ENCODE results near the gene MTHFD1L.
"Not testable (repeated sequence)": the region's sequence is repeated elsewhere in the genome, so short reads cannot be mapped to it uniquely, and the experiment has no call there.

Gene MTHFD1L

DNA sequence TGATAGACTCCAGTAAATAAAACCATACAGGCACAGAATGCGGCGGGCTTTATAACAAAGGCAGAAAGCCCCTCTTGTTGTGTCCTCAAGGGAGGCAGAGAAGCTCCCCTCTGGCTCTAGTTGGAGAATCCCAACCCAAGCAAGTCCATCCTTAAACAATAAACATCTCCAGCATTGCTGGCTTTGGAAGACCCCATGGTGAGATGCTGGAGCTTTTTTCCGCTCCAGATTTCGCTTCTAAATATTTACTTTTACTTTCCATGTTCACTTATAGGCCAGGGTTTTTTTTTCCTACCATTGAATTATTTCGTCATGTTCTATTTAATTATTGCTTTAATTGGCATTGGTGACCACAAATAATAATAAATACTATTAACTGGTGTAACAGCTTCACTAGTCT lies 176.2 kb downstream of the MTHFD1L start:
- no peak for DNase-seq (ENCODE audit: low read depth, low spot score)

GRCh38 chr6:151042911-151043330 lies 177.4 kb downstream of the MTHFD1L start:
- not testable (repeated sequence) for DNase-seq (ENCODE audit: low read depth, low spot score)

DNA sequence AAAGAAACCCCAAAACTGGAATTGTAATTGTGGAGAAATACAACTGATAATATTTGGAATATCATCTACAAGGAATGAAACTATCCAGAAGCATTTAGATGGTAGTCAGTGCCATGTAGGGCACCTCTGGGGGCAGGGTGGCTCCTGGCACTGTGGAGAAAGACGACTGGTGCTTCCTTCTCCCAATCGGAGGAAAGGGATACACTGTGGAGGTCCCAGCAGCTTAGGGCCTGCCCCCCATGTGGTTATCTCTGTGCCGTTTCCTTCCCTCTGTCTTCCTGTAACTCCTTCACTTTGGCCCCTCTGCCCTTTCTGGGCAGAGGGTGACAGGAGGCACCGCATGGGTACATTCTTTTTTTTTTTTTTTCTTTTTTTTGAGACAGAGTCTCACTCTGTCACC lies 178.4 kb downstream of the MTHFD1L start:
- no peak for DNase-seq (ENCODE audit: low read depth, low spot score)

GRCh38 chr6:151044465-151045441 lies 179.3 kb downstream of the MTHFD1L start:
- peak; percentile 85 for DNase-seq (ENCODE audit: low read depth, low spot score)

DNA sequence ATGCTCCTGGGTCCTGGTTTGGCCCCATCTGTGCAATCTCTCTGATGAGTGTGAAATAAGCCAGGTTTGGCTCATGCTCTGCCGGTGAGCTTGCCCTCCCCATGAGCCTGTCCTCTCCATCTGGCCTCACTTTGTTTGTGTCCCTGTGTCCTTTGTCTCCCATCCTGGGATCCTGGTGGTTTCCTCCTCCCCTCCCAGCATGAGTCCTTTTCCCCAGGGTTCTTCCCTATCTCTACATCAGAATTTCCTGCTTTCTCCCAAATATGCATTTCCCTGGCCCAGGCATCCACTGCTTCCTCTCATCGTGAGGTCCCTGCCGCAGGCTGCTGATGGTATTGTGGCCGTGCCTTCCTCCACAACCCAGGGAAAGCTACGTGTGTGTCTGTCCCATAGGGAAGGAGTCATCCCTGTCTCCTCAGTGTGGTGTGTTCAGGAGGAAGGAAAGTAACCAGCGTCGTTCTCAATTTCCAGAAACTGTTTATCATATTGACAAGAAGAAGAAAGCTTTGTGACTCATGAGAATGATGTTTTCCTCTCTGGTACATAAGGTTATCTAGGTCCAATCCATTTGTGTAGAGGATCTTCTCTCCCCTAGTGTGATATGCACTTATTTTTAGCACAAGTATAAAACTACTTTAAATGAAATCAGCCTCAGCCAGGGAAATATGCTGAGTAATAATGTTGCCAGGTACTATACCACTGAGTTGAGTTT lies 180.2 kb downstream of the MTHFD1L start:
- DNase-seq (ENCODE audit: low read depth, low spot score): not testable (repeated sequence)

- DNase-seq (ENCODE audit: low read depth, low spot score): no peak
These were observed 185.7 kb downstream of the MTHFD1L start for GRCh38 chr6:151051164-151051563.

- DNase-seq (ENCODE audit: low read depth, low spot score): no peak
These were observed 186.6 kb downstream of the MTHFD1L start for GRCh38 chr6:151052021-151052646.

- DNase-seq (ENCODE audit: low read depth, low spot score): peak; percentile 64
These were observed 188.8 kb downstream of the MTHFD1L start for GRCh38 chr6:151054306-151054705.

DNA sequence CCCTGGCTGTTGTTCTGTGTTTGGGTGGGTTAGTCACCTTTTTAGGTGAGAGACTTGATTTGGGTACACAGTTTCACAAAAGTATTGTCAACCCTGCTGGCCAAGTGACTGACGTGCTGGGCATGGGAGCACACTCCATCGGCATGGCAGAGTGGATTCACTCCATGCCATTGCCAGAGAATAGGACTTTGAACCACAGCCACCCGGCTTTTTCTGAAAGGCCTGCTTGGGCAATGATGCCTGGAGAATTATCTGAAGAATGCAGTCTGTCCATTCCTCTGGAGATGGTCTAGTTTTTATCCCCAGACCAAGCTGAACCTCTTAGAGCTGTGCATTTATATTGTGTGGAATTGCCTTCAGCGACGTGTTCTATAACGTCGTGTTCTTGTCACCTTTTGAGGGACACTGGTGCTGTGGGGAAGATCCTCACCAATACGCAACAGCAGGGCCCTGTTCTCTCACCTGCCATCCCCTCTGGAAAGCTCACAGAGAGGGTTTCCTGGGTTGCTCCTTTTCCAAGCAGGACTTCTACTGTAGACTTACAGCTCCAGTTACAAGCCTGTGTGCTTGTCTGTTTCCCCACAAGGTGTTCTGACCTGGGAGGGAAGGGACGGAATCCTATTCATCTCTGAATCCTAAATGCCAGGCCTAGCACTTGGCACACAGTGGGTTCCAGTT lies 190.9 kb downstream of the MTHFD1L start:
- no peak for DNase-seq (ENCODE audit: low read depth, low spot score)

GRCh38 chr6:151057061-151057460 lies 191.6 kb downstream of the MTHFD1L start:
- no peak for DNase-seq (ENCODE audit: low read depth, low spot score)

- no peak for DNase-seq (ENCODE audit: low read depth, low spot score)
These were observed 192.7 kb downstream of the MTHFD1L start for GRCh38 chr6:151058021-151058733.

DNA sequence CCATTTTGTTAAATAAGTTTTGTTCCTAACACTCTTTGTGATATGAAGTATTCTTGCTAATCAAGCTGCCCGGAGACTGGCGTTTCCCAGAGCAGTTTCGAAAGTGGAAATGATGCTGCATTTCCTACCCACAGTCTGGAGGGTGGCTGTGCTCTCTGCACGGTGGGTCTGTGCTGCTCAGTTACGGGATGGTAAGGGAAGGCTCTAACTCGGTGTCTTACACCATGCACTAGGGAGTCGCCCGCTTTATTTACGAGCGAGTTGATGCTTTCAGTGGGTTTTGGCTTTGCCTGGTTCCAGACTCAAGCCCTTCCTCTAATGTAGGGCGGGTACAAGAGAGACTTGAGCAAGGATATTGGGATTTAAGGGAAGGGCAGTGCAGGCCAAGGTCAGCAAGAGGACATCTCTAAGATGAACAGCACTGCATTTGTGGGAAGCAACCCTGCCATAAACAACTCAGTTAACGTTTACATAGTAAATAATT lies 194.2 kb downstream of the MTHFD1L start:
- no peak for DNase-seq (ENCODE audit: low read depth, low spot score)

- no peak for DNase-seq (ENCODE audit: low read depth, low spot score)
These were observed 194.7 kb downstream of the MTHFD1L start for GRCh38 chr6:151060096-151060765.

- no peak for DNase-seq (ENCODE audit: low read depth, low spot score)
These were observed 195.4 kb downstream of the MTHFD1L start for GRCh38 chr6:151060766-151061531.

- DNase-seq (ENCODE audit: low read depth, low spot score): no peak
These were observed 197.8 kb downstream of the MTHFD1L start for GRCh38 chr6:151063352-151063751.

- no peak for DNase-seq (ENCODE audit: low read depth, low spot score)
These were observed 198.5 kb downstream of the MTHFD1L start for GRCh38 chr6:151063842-151064647.

- no peak for DNase-seq (ENCODE audit: low read depth, low spot score)
These were observed 199.7 kb downstream of the MTHFD1L start for GRCh38 chr6:151065027-151065815.
